Hematopoietic multipotent progenitor cell treated with erythropoietin and hydrocortisone succinate and interleukin-3 and kit ligand, for 8 days (in vitro differentiated cells): ENCODE data around the gene FAM217B.

Experiments
- DNase-seq: peaks from one replicate; pipeline ENCODE4 v3.0.0-alpha.2; 2015

The FAM217B gene

DNA sequence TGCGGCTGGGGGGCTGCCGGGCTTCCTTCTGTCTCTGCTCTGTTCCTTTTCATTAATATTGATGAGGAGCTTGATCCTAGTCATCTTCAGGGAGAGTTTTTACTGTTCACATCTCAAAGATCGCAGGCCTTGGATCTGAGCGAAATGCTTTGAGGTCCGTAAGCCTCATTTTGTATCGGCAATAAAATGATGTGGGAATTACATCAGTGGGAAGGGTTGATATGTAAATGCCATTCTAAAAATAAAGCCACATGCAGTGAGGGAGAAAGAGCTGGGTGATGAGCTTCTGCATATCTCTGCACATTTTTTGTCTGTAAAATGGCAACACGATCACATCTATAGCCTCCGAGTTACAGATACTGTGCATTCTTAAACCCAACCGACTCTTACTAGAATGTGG lies 42.9 kb downstream of the FAM217B start:
- no peak for DNase-seq

DNA sequence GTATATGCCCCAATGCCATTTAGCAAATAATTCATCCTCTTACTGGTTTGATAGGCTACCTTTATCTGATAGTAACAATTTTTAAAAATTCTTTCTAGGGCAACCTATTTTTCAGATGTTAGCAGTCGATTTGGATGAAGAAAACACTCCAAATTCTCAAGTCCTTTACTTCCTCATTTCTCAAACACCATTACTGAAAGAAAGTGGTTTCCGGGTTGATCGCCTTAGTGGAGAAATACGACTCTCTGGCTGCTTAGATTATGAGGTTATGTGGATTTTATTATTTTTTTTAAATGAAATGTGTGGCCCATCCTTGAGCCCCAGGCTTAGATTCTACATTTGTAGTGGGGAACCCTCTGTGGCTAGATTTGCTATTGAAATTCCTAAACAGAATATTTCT lies 44.4 kb downstream of the FAM217B start:
- DNase-seq, result peak; percentile 46

DNA sequence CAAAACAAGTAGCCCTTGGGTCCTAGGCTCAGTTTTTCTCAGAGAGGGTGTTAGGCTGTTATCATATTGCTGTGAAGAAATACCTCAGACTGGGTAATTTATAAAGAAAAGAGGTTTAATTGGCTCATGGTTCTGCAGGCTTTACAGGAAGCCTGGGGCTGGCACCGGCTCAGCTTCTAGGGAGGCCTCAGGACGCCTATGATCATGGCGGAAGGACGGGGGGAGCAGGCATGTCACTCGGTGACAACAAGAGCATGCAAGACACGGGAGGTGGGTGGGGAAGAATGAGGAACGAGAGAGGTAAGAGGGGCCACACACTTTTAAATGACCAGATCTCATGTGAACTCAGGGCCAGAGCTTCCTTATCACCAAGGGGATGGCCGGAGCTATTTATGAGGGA lies 45.0 kb downstream of the FAM217B start:
- no peak for DNase-seq

DNA sequence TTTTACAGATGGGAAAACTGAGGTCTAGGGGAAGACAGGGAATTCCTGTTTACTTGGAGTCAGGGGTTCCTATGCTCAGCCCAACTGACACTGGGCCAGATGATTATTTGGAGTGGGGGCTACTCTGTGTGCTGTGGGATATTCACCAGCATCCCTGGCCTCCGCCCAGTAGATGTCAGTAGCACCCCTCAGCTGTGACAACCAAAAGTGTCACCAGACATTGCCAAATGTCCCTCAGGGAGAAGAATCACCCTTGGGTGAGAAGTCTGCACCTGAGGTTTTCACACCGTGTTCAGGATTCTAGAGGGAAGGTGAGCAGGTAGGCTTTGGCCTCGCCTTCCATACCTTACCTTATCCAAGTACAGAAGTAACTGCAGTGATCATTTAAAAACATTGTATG lies 45.7 kb downstream of the FAM217B start:
- no peak for DNase-seq

DNA sequence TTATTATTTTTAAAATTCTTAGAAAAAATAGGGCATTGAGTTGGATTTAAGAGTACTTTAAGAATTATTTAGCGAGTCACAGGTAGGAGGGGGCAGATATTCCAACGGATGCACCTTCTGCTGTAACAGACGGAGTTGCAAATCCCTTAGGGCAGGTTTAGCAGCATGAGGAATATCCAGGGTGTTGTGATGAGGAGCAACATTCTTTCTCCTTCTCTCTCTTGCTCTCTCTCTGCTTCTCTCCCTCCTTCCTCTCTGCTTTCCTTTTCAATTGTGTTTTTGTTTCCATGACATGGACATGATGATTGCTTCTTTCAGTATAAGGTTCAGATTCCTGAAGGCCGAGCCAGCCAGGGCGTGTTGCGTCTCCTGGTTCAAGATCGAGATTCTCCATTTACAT lies 46.9 kb downstream of the FAM217B start:
- no peak for DNase-seq

DNA sequence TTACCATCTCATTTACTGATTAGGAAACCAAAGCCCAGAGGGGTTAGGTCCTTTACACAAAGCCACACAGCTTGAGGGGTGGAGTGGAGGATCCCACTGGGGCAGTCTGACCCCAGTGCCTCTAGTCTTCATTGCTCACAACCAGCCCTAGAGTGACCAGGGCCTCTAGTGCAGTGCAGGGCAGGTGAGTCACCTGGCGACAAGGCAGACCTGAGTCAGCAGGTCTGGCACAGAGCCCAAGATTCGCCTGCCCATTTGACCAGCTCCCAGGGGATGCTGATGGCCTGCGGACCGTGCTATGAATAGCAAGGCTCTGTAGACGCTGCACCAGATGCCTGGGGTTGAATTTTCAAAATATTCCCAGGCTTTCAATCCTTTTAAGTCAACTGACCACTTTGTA lies 48.0 kb downstream of the FAM217B start:
- no peak for DNase-seq

DNA sequence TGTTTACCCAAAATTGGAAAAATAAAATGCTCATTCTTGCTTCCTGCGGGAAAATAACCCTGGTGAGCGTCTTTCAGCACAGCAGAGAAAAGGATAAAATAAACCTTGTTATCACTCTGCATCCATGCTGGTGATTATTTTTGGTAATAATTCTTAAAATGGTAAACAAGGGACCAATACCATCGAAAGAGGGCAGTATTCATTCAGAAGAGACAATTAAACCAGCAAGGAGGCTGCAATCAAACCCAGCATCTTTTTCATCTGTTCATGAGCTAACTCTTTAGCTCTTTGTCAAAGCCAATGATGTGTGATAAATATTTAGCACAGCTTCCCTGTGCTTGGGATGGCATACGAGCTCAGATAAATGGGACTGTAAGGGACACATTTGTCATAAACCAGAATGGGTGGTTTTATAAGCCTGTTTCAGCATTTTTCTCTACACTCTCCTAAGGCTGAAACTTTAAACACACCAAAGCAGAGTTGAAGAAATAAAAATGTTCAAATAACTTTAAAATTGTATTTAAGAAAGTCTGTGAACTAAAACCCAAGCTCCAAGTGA lies 52.4 kb downstream of the FAM217B start:
- DNase-seq, result no peak

DNA sequence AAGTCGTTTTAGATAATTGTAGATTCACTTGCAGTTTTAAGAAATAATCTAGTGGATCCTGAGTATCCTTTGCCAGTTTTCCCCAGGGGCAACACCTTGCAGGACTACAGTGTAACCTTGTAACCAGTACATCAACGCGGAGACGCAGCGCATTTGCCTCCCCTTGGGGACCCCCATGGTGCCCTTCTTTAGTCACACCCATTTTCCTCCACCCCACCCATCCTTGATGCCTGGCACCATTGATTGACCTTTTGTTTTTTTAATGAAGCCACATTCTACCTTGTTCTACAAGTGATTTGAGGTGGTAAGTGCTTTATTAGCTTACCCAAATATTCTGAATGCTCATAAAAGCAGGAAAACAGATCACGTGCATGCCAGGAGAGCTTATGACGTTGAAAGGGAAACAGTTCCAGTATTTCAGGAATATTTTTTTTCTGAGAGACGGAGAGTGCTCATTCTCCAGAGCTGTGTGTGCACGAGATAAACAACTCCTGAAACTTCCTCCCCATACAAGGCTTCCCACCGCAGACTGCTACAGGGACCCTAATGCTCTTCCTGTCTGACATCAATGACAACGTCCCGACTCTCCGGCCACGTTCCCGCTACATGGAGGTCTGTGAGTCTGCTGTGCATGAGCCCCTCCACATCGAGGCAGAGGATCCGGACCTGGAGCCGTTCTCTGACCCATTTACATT lies 53.7 kb downstream of the FAM217B start:
- DNase-seq, result no peak

DNA sequence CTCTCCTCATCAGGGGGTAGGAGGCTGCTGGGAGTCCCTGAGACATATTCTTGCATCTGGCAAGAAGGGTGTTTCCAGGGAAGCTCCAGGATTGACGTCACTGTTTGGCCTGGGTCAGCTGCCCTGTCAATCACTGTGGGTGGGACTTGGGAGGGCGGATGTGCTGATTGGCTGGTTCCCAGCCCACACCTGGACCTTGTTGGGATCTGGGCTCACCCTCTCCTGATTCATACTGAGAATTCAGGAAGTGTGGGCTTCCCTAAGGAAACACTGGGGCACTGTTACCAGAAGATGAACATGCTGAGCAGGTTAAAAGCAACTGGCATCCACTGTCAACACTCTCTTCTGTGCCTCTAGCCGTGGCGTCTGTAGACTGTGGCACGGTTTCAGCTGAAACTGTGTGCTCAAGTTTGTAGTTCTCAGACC lies 54.5 kb downstream of the FAM217B start:
- no peak for DNase-seq

DNA sequence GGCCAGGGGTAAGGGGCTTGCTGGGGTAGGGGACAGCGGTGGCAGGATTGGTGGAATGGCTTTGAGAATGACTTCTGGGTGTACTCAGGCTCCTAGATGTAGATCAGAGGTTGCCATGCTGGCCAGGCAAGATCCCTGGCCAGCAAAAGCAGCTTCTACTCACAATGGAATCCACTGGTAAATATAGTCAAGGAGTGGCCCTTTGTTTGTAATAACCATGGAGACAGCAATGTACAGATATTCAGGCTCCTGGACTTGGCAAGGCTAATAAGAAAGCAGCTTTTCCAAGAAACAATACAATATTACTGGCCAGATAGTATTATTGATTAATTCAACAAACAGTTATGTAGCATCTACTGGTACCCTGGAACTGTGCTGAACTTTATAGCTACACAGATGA lies 55.9 kb downstream of the FAM217B start:
- DNase-seq, result no peak

DNA sequence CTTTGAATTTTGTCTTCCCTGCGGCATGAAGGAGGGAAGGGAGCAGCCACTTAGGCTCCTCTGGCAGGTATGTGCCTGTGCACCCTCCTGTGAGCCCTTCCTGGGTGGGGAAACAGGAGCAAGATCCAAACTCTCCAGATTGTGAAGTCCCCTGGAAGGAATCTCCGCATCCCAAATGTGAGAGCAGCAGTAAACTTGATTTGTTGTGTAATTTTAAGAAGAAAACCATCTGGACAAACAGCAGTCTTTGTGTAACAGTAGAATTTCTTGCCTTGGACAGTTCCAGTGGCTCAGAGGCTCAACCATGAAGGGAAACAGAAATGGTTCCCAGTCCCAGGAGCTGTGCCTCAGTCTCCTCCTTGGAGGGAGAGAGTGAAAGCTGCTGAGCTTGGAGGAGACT lies 57.7 kb downstream of the FAM217B start:
- DNase-seq, result no peak
